WTC11 (cell line): Measurements from ENCODE around the gene RFC5. TPM values are rescaled to one million over a fixed set of nuclear protein-coding genes. Genes with fewer than 3 reads are reported as not detected.

Experiments
- ATAC-seq: fragments of 200-7000 bp; cut with Tn5 transposase; 2 replicates; pipeline ENCODE4 v1.10.0; 2021; ENCODE audit warnings: mild to moderate bottlenecking, moderate library complexity
- CTCF ChIA-PET: fragments of 300-600 bp; sonication (Branson Sonifier 250); formaldehyde crosslinking; loops from one replicate; lab custom pipeline; 2021; ENCODE audit warnings: antibody characterized with exemption; lab: Charles Lee
- POLR2A ChIA-PET: fragments of 350-600 bp; sonication (Branson Sonifier 250); formaldehyde crosslinking; loops from one replicate; lab custom pipeline; 2021; ENCODE audit warnings: antibody characterized with exemption; lab: Charles Lee
- DNase-seq: peaks from one replicate; pipeline ENCODE4 v3.0.0; 2021; ENCODE audit warnings: low spot score
- H3K27ac Mint-ChIP-seq: 2 replicates; pipeline ENCODE4 v1.8.0; 2021; ENCODE audit warnings: mixed read lengths
- H3K27me3 Mint-ChIP-seq: 2 replicates; pipeline ENCODE4 v1.8.0; 2021; ENCODE audit warnings: low read depth, mild to moderate bottlenecking, moderate library complexity, mixed read lengths
- H3K36me3 Mint-ChIP-seq: 2 replicates; pipeline ENCODE4 v1.8.0; 2021; ENCODE audit warnings: mixed read lengths
- H3K4me1 Mint-ChIP-seq: 2 replicates; pipeline ENCODE4 v1.8.0; 2022; ENCODE audit warnings: mixed read lengths
- H3K4me3 Mint-ChIP-seq: 2 replicates; pipeline ENCODE4 v1.8.0; 2021; ENCODE audit warnings: mild to moderate bottlenecking, moderate library complexity, mixed read lengths
- H3K9me3 Mint-ChIP-seq: 2 replicates; pipeline ENCODE4 v1.8.0; 2021; ENCODE audit warnings: mixed read lengths
- EMX1 ChIP-seq: fragments of 250-450 bp; sonication (Bioruptor Pico); IDR thresholded peaks from 2 replicates; pipeline ENCODE4 v1.8.0; 2021; ENCODE audit warnings: mild to moderate bottlenecking
- ESRRA ChIP-seq: sonication (generic); formaldehyde crosslinking; IDR thresholded peaks from 2 replicates; pipeline ENCODE4 v1.8.1; 2022; ENCODE audit warnings: mild to moderate bottlenecking, missing genetic modification reagents, borderline replicate concordance
- FOXK1 ChIP-seq: sonication (generic); formaldehyde crosslinking; IDR thresholded peaks from 2 replicates; pipeline ENCODE4 v1.8.0; 2022; ENCODE audit warnings: mild to moderate bottlenecking, moderate library complexity, missing genetic modification reagents
- GTF2I ChIP-seq: fragments of 250-450 bp; sonication (Bioruptor Pico); conservative IDR thresholded peaks from 2 replicates; pipeline ENCODE4 v1.4.0; 2021; ENCODE audit warnings: mild to moderate bottlenecking
- TEAD4 ChIP-seq: sonication (generic); formaldehyde crosslinking; IDR thresholded peaks from 2 replicates; pipeline ENCODE4 v1.8.0; 2022; ENCODE audit warnings: mild to moderate bottlenecking, missing genetic modification reagents
- ZNF121 ChIP-seq: sonication (generic); formaldehyde crosslinking; IDR thresholded peaks from 2 replicates; pipeline ENCODE4 v1.8.0; 2023; ENCODE audit warnings: missing genetic modification reagents
- total RNA-seq: library from RNA; stranded (reverse); gene quantifications from 3 replicates; pipeline ENCODE4 v1.2.3, GENCODE V29; 2021
- TF ChIP-seq, protein P1 (sequence below): fragments of 200-600 bp; IDR thresholded peaks from 2 replicates; pipeline ENCODE4 v1.8.0; 2022; ENCODE audit warnings: antibody characterized with exemption
- TF ChIP-seq, protein P2 (sequence below): fragments of 250-450 bp; sonication (Bioruptor Pico); IDR thresholded peaks from 2 replicates; pipeline ENCODE4 v1.9.0; 2021; ENCODE audit warnings: mild to moderate bottlenecking
- TF ChIP-seq, protein P3 (sequence below): fragments of 250-450 bp; sonication (Bioruptor Pico); IDR thresholded peaks from 2 replicates; pipeline ENCODE4 v2.1.2; 2022; ENCODE audit warnings: mild to moderate bottlenecking, moderate library complexity
- TF ChIP-seq, protein P4 (sequence below): sonication (generic); formaldehyde crosslinking; IDR thresholded peaks from 2 replicates; pipeline ENCODE4 v1.8.1; 2023; ENCODE audit warnings: mild to moderate bottlenecking, missing genetic modification reagents
- TF ChIP-seq, protein P5 (sequence below): sonication (generic); formaldehyde crosslinking; conservative IDR thresholded peaks from 2 replicates; pipeline ENCODE4 v1.8.1; 2022; ENCODE audit warnings: mild to moderate bottlenecking, missing genetic modification reagents
- TF ChIP-seq, protein P6 (sequence below): sonication (generic); formaldehyde crosslinking; IDR thresholded peaks from 2 replicates; pipeline ENCODE4 v1.8.1; 2023; ENCODE audit warnings: mild to moderate bottlenecking, missing genetic modification reagents, moderate library complexity
- TF ChIP-seq, protein P7 (sequence below): sonication (generic); formaldehyde crosslinking; IDR thresholded peaks from 2 replicates; pipeline ENCODE4 v1.8.0; 2022; ENCODE audit warnings: mild to moderate bottlenecking, missing genetic modification reagents
- TF ChIP-seq, protein P8 (sequence below): sonication (generic); formaldehyde crosslinking; IDR thresholded peaks from 2 replicates; pipeline ENCODE4 v1.8.1; 2022; ENCODE audit warnings: low read depth, missing genetic modification reagents, borderline replicate concordance

RFC5 gene
- total RNA-seq, 1 experiment from 2014 or later: 35.2 TPM

DNA sequence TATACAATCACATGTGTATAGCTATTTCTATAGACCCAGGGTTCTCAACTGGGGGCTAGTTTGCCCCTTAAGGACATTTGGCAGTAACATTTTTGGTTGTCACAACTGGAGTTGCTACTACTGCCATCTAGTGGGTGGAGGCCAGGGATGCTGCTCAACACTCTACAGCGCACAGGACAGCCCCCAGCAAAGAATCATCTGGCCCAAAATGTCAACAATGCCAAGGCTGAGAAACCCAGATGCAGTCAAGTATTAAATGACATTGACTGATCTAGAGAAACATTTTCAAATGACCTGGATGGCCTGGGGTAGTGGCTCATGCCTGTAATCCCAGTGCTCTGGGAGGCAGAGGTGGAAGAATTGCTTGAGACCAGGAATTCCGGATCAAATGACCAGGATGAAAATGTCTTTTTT lies 38.6 kb downstream of the RFC5 start:
- Mint-ChIP-seq H3K27me3 (no peaks in the 10 kb centered on the region), H3K4me3 (no peak overlapping the region), H3K4me1 (peaks cover 30% of the 10 kb centered on the region), H3K9me3 (no peaks in the 10 kb centered on the region), H3K27ac (no peak overlapping the region)
- peak; percentile 71 for ATAC-seq
- ChIA-PET CTCF (interaction anchor here (0.6 to 3.2 kb wide), 9 partner anchors 10 to 893 kb away, joined by 3 to 44 read pairs (median 4); no protein-coding TSS in a partner anchor), POLR2A (no interaction called here)
- peak; percentile 77 for DNase-seq
- TF ChIP-seq, protein P1, sequence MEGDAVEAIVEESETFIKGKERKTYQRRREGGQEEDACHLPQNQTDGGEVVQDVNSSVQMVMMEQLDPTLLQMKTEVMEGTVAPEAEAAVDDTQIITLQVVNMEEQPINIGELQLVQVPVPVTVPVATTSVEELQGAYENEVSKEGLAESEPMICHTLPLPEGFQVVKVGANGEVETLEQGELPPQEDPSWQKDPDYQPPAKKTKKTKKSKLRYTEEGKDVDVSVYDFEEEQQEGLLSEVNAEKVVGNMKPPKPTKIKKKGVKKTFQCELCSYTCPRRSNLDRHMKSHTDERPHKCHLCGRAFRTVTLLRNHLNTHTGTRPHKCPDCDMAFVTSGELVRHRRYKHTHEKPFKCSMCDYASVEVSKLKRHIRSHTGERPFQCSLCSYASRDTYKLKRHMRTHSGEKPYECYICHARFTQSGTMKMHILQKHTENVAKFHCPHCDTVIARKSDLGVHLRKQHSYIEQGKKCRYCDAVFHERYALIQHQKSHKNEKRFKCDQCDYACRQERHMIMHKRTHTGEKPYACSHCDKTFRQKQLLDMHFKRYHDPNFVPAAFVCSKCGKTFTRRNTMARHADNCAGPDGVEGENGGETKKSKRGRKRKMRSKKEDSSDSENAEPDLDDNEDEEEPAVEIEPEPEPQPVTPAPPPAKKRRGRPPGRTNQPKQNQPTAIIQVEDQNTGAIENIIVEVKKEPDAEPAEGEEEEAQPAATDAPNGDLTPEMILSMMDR: peak; percentile 42; the same call in 1 of the 2 replicates
- TF ChIP-seq, protein P2, sequence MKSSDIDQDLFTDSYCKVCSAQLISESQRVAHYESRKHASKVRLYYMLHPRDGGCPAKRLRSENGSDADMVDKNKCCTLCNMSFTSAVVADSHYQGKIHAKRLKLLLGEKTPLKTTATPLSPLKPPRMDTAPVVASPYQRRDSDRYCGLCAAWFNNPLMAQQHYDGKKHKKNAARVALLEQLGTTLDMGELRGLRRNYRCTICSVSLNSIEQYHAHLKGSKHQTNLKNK: no peak
- TF ChIP-seq, all 79 proteins: peak for 1
- H3K36me3 Mint-ChIP-seq: peaks cover 23% of the 10 kb centered on the region

DNA sequence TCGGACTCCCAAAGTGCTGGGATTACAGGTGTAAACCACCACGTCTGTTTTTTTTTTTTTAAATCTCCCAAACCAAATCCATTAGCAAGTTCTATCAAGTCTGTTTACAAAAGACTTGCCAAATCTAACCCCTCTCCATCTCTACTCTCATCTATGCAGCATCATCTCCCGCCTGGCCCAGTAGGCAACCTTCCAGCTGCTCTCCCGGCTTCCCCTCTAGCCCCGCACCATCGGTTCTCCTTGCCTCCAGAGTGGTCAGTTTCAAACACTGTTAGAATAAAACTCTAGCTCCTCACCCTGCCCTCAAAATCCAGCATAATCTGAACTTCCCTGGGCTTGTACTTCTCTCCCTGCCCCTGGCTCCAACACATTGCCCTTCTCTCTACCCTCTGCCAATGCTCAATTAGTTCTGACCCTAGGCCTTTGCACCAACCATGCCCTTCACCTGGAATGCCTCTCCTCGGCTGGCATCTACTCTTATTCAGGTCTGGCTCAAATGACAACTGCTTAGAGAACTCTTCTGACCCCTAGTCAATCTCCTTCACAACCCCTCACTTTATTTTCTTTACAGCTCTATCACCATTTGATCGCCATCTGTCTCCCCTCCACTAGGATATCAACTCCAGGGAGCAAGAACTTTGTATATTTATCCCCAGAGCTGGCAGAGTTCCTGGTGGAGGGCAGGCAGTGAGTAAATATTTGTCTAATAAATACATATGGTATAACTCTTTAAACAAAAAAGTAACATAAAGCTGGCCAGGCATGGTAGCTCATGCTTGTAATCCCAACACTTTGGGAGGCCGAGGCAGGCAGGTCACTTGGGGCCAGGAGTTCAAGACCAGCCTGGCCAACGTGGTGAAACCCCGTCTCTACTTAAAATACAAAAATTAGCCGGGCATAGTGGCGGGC lies 39.6 kb downstream of the RFC5 start:
- DNase-seq (no peak), ATAC-seq (no peak)
- peaks cover 31% of the 10 kb centered on the region for H3K4me1 Mint-ChIP-seq
- H3K4me3 Mint-ChIP-seq: no peak overlapping the region
- H3K36me3 Mint-ChIP-seq: peaks cover 14% of the 10 kb centered on the region
- CTCF ChIA-PET: interaction anchor here (0.5 to 3.2 kb wide), 7 partner anchors 9 to 181 kb away, joined by 3 to 44 read pairs (median 4); no protein-coding TSS in a partner anchor
- TF ChIP-seq EMX1 (CRISPR knock-in tag) (no peak), FOXK1 (no peak), GTF2I (no peak)
- TF ChIP-seq, protein P3, sequence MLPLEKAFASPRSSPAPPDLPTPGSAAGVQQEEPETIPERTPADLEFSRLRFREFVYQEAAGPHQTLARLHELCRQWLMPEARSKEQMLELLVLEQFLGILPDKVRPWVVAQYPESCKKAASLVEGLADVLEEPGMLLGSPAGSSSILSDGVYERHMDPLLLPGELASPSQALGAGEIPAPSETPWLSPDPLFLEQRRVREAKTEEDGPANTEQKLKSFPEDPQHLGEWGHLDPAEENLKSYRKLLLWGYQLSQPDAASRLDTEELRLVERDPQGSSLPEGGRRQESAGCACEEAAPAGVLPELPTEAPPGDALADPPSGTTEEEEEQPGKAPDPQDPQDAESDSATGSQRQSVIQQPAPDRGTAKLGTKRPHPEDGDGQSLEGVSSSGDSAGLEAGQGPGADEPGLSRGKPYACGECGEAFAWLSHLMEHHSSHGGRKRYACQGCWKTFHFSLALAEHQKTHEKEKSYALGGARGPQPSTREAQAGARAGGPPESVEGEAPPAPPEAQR: no peak
- H3K27ac Mint-ChIP-seq: peak overlapping the region; percentile 86
- POLR2A ChIA-PET: interaction anchor here (0.6 to 1.1 kb wide), 2 partner anchors 80 to 1877 kb away, joined by 3 to 4 read pairs; partner anchors contain the start of gene PEBP1
- no peaks in the 10 kb centered on the region for H3K9me3 Mint-ChIP-seq
- no peaks in the 10 kb centered on the region for H3K27me3 Mint-ChIP-seq

DNA sequence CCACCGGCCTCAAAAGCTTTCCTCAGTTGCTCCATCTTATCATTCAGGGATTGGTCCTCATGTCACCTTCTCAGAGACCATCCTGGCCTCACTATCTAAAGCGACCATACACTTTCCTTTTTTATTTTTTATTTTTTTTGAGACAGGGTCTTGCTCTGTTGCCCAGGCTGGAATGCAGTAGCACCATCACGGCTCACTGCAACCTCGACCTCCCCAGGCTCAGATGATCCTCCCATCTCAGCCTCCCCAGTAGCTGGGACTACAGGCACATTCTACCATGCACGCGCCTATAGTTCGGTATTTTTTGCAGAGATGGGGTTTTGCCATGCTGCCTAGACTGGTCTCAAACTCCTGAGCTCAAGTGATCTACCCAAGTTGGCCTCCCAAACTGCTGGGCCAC lies 41.7 kb downstream of the RFC5 start:
- DNase-seq (no peak), ATAC-seq (no peak)
- Mint-ChIP-seq H3K4me1 (peaks cover 32% of the 10 kb centered on the region), H3K27me3 (no peaks in the 10 kb centered on the region), H3K27ac (no peak overlapping the region; the same call in 1 of the 2 replicates), H3K36me3 (0 out of 2 replicates have a peak, but pooled peaks cover 2% of the 10 kb centered on the region), H3K4me3 (no peak overlapping the region), H3K9me3 (no peaks in the 10 kb centered on the region)
- peak; percentile 61 for TF ChIP-seq ZNF121 (CRISPR knock-in tag)
- TF ChIP-seq, protein P4, sequence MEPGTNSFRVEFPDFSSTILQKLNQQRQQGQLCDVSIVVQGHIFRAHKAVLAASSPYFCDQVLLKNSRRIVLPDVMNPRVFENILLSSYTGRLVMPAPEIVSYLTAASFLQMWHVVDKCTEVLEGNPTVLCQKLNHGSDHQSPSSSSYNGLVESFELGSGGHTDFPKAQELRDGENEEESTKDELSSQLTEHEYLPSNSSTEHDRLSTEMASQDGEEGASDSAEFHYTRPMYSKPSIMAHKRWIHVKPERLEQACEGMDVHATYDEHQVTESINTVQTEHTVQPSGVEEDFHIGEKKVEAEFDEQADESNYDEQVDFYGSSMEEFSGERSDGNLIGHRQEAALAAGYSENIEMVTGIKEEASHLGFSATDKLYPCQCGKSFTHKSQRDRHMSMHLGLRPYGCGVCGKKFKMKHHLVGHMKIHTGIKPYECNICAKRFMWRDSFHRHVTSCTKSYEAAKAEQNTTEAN (CRISPR knock-in tag): no peak
- TF ChIP-seq, protein P5, sequence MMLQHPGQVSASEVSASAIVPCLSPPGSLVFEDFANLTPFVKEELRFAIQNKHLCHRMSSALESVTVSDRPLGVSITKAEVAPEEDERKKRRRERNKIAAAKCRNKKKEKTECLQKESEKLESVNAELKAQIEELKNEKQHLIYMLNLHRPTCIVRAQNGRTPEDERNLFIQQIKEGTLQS (CRISPR knock-in tag): no peak
- TF ChIP-seq, protein P6, sequence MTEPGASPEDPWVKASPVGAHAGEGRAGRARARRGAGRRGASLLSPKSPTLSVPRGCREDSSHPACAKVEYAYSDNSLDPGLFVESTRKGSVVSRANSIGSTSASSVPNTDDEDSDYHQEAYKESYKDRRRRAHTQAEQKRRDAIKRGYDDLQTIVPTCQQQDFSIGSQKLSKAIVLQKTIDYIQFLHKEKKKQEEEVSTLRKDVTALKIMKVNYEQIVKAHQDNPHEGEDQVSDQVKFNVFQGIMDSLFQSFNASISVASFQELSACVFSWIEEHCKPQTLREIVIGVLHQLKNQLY (CRISPR knock-in tag): no peak
- POLR2A ChIA-PET: no interaction called here
- CTCF ChIA-PET: interaction anchor here (0.6 to 1.5 kb wide), 2 partner anchors 128 to 201 kb away, joined by 3 read pairs; no protein-coding TSS in a partner anchor

DNA sequence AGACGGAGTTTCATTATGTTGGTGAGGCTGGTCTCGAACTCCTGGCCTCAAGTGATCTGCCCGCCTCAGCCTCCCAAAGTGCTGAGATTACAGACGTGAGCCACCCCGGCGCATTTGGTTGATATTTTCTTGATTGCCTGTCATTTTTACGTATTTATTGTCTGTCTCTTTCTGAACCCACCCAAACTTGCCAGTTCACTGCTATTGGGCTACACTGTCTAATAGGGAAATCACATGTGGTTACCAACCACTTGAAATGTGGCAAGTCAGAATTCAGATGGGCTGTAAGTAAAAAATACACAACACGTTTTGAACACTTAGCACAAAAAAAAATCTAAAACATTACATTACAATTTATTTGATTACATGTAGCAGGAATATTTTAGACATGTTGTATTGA lies 42.4 kb downstream of the RFC5 start:
- TF ChIP-seq ESRRA: no peak
- TF ChIP-seq, protein P7, sequence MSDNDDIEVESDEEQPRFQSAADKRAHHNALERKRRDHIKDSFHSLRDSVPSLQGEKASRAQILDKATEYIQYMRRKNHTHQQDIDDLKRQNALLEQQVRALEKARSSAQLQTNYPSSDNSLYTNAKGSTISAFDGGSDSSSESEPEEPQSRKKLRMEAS (CRISPR knock-in tag): no peak
- TF ChIP-seq, protein P8, sequence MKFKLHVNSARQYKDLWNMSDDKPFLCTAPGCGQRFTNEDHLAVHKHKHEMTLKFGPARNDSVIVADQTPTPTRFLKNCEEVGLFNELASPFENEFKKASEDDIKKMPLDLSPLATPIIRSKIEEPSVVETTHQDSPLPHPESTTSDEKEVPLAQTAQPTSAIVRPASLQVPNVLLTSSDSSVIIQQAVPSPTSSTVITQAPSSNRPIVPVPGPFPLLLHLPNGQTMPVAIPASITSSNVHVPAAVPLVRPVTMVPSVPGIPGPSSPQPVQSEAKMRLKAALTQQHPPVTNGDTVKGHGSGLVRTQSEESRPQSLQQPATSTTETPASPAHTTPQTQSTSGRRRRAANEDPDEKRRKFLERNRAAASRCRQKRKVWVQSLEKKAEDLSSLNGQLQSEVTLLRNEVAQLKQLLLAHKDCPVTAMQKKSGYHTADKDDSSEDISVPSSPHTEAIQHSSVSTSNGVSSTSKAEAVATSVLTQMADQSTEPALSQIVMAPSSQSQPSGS (CRISPR knock-in tag): no peak
- TF ChIP-seq TEAD4: no peak
- DNase-seq (no peak), ATAC-seq (no peak)
- CTCF ChIA-PET: interaction anchor here (1.5 kb wide), 1 partner anchor 201 kb away, joined by 3 read pairs; no protein-coding TSS in a partner anchor
- Mint-ChIP-seq H3K4me1 (peaks cover 36% of the 10 kb centered on the region), H3K27ac (0 out of 2 replicates have a peak overlapping the region, but pooled peaks have one; percentile 22), H3K27me3 (no peaks in the 10 kb centered on the region), H3K4me3 (no peak overlapping the region), H3K36me3 (no peaks in the 10 kb centered on the region), H3K9me3 (no peaks in the 10 kb centered on the region)
- POLR2A ChIA-PET: no interaction called here
